ENCODE results near the gene GABPB2.
A peak's percentile ranks its signal among the peaks of the same experiment; 100 is the strongest.

Gene GABPB2

DNA sequence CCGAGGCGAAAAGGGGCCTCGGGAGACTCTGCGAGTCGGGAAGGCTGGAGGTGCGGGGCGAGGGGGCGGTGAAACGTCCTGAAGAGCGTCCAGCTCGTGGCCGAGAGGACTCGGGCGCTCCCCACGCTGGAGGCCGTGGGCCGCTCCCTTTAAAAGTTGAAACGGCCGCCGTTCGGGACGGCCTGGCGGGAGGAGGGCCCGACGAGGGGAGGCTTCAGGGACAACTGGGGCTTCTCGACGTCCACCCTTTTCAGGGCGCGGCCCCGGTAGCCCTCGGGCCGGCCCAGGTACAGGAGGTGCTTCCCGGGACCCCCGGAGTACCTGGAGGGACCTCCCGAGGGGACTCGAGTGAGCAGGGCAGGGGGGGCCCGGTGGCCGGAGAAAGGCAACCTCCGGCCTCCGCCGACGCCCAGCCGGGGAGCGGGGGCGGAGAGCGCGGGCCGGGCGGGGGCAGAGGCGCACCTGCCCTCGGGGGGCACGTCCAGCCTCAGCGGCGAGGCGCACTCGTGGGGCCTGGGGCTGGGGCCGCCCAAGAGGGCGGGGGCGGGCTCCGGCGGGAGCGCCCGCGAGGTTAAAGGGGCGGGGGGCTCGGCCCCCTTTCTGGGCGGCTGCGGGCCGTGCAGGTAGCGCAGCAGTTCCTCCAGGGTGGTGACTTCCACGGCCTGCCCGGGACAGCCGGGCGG is 61.9 kb downstream of the GABPB2 start:
- Histone ChIP-seq H3K4me3 (ENCODE audit: low read depth, low read length) (no peak overlapping the region), H3K27ac (ENCODE audit: extremely low read depth, low read depth, low read length) (no peak overlapping the region), H3K4me1 (ENCODE audit: control insufficient read depth, insufficient read depth, low read length) (no peaks in the 10 kb centered on the region), H3K36me3 (ENCODE audit: control insufficient read depth in 2 of 2, insufficient read depth in 1 of 2, low read length in 2 of 2) (peaks cover 0 to 45% of the 10 kb centered on the region in 2 experiments; a peak in 1 of 3 replicates), H3K9me3 (ENCODE audit: control insufficient read depth, insufficient read depth, low read depth, low read length) (no peaks in the 10 kb centered on the region)
- POLR2A ChIA-PET, result no interaction called here
- no peak for TF ChIP-seq ZEB2 (tag by site-specific recombination; IDR thresholded peaks at IDR 0.05)
- no peak for TF ChIP-seq KLF1 (tag by site-specific recombination; IDR thresholded peaks at IDR 0.05)
- no peak for TF ChIP-seq IKZF3 (tag by site-specific recombination; IDR thresholded peaks at IDR 0.05)
- TF ChIP-seq ZNF658 (tag by site-specific recombination; IDR thresholded peaks at IDR 0.05), result no peak
- no peak for TF ChIP-seq SETDB1 (IDR thresholded peaks at IDR 0.05; ENCODE audit: insufficient read length, low read length)
- no peak for TF ChIP-seq ZNF146 (tag by site-specific recombination; IDR thresholded peaks at IDR 0.05)
- no peak for TF ChIP-seq ZNF174 (tag by site-specific recombination; IDR thresholded peaks at IDR 0.05)
- CTCF ChIA-PET, result no interaction called here

- Histone ChIP-seq H3K9me3 (ENCODE audit: control insufficient read depth, insufficient read depth, low read depth, low read length) (no peaks in the 10 kb centered on the region), H3K4me3 (ENCODE audit: low read depth, low read length) (no peak overlapping the region), H3K4me1 (ENCODE audit: control insufficient read depth, insufficient read depth, low read length) (no peaks in the 10 kb centered on the region), H3K36me3 (ENCODE audit: control insufficient read depth in 2 of 2, insufficient read depth in 1 of 2, low read length in 2 of 2) (peaks cover 0 to 53% of the 10 kb centered on the region in 2 experiments; a peak in 1 of 3 replicates), H3K27ac (ENCODE audit: extremely low read depth, low read depth, low read length) (no peak overlapping the region)
- TF ChIP-seq EGR2 (tag by site-specific recombination; IDR thresholded peaks at IDR 0.05; ENCODE audit: low read depth) (peak; percentile 68), ZNF777 (tag by site-specific recombination; IDR thresholded peaks at IDR 0.05; ENCODE audit: borderline replicate concordance) (no peak), ZNF521 (tag by site-specific recombination; IDR thresholded peaks at IDR 0.05) (no peak), ZNF549 (tag by site-specific recombination; IDR thresholded peaks at IDR 0.05) (no peak), ZNF416 (tag by site-specific recombination; IDR thresholded peaks at IDR 0.05) (no peak), ZNF518A (tag by site-specific recombination; conservative IDR thresholded peaks at IDR 0.05; ENCODE audit: low read depth) (no peak), ZFHX2 (tag by site-specific recombination; conservative IDR thresholded peaks at IDR 0.05) (peak; percentile 69), ZNF514 (tag by site-specific recombination; IDR thresholded peaks at IDR 0.05) (no peak)
- TF ChIP-seq, protein P1, sequence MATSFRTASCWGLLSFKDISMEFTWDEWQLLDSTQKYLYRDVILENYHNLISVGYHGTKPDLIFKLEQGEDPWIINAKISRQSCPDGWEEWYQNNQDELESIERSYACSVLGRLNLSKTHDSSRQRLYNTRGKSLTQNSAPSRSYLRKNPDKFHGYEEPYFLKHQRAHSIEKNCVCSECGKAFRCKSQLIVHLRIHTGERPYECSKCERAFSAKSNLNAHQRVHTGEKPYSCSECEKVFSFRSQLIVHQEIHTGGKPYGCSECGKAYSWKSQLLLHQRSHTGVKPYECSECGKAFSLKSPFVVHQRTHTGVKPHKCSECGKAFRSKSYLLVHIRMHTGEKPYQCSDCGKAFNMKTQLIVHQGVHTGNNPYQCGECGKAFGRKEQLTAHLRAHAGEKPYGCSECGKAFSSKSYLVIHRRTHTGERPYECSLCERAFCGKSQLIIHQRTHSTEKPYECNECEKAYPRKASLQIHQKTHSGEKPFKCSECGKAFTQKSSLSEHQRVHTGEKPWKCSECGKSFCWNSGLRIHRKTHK (tag by site-specific recombination; IDR thresholded peaks at IDR 0.05), result no peak
- CTCF ChIA-PET, result interaction anchor here (1.4 kb wide), 1 partner anchor 109 kb away, joined by 3 read pairs; no protein-coding TSS in a partner anchor
- POLR2A ChIA-PET, result no interaction called here
These were observed 62.7 kb downstream of the GABPB2 start for GRCh38 chr1:151133018-151133806.

Data from HEK293 (cell line).